GM18858 (cell line): Measurements from ENCODE around the gene PMAIP1.

Experiments
- ATAC-seq: cut with Tn5 transposase; IDR thresholded peaks from one replicate; pipeline ENCODE4 v1.9.1; 2021; ENCODE audit not compliant: unreplicated experiment

Gene PMAIP1

DNA sequence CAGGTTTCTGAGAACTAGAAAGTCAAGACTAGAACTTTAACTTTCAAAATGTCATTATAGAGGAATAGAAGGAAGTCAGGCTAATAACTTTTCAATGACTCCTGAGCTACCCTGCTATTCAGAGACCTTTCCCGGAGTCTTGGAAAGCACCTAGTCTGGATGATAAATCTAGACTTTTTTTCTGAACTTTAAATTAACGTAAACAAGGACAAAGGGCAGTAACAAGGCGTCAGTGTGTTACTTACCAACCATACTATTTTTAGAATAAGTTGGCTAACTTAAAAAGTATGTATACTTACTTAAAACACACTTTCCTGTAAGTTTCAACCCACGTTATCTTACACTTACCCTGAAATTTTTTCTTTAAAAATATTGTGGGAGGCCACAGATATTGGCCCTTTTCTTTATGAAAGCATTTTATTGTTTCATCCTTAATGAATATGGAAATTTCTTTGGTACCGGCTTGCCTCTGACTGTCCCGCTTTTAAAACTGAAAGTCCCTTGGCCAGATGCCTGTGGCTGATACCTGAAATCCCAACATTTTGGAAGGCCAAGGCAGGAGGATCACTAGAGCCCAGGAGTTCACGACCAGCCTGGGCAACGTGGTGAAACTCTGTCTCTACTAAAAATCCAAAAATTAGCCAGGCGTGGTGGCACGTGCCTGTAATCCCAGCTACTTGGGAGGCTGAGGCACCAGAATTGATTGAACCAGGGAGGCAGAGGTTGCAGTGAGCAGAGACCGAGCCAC, 9.7 kb downstream of the PMAIP1 start:
- ATAC-seq: no peak

DNA sequence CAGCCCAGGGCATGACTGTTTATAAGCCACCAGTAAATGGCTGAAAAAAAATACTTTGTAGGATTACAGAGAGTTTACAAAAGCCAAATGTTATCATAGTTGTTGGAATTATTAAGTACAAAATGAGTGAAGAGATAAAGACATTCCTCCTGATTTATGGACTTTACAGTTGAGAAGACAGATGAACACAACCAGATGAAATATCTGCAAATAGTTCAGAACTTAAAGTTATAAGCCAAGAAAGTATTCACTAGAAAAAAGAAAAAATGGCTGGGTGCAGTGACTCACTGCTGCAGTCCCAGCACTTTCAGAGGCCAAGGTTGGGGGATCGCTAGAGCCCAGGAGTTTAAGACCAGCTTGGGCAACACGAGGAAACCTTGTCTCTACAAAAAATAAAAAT, 11.2 kb downstream of the PMAIP1 start:
- ATAC-seq: no peak

DNA sequence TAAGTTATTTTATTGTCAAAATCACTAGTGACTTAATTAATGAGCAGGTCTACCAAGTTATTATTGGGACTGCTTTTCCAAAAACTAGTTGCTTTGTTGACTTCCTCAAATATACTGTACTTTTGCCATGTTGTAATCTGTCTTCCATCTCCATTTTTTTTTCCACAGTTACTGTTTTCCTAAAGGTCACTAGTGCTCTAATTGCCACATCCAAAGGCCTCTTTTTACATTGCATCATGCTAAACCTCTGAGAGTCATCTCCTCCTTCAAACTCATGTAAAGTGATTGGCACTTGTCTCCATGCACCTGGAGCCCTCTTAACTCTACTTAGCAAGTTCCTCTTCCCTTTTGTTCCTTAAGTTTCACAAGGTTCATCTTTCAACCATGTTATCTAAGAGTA, 11.8 kb downstream of the PMAIP1 start:
- no peak for ATAC-seq

DNA sequence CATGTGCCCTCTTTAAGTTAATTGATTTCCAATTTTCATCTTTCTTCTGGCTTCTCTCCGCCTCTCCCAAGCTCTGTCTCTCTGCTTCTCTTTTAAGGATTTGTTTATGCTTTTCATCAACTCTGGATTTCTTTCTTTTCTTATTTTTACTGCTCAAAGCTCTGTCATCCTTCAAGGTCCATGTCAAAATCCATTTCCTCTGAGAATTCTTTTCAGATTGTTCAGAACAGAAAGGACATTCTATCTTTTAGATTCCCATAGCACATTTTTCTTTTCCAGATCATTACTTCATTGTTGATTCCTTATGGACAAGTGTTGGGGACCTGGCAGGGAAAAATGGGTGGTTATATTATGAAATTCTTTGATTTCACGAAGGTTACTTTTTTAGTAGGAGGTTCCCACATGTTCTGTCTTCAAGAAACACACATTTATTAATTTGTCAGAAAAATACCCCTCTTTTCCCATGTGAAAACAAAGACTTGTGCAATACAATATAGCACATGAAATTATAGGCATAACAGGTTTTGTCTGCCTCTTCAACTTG, 12.3 kb downstream of the PMAIP1 start:
- ATAC-seq: no peak

DNA sequence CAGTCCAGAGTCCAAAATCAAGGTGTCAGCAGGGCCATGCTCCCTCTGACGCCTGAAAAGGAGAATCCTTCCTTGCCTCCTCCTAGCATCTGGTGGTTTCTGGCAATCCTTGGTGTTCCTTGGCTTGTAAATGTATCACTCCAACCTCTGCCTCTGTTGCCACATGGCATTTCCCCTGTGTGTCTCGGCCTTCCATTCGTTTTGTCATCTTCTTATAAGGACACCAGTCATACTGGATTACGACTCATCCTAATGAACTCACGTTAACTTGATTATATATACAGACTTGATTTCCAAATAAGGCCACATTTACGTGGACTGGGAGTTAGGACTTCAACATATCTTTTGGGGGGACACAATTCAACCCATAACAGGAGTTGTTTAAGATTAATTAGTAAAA, 15.8 kb downstream of the PMAIP1 start:
- no peak for ATAC-seq

DNA sequence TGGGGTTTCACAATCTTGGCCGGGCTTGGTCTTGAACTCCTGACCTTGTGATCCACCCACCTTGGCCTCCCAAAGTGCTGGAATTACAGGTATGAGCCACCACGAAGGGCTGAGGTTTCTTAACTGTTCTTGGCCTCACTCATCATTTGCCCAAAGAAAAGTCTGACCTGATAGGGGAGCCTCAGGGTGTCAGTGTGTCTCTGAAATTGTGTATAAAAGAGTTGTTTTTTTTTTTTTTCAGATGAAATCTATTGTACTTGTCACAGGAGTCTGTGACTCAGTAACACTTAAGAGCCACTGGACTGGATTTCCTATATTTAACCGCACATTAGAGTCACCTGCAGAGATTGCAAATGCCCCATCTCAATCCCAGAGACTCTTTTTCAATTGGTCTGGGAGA, 16.9 kb downstream of the PMAIP1 start:
- no peak for ATAC-seq

DNA sequence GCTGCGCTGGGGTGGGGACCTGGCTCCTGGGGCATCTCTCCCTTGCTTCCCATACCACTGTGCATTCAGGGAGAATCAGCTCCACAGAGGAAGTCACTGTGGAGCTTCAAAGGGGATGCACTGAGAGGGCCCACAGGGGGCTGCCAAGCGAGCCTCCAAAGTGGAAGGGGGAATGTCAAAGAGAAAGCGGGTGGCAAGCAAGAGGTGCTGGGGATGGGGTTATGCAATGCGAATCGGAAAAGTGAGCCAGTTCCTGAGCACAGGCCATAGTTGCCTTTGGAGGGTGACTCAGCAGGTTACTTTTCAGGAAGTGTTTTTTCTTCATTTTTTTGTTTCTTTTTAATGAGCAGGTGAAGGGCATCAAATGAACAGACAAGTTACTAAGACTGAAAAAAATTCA, 17.6 kb downstream of the PMAIP1 start:
- ATAC-seq: no peak

DNA sequence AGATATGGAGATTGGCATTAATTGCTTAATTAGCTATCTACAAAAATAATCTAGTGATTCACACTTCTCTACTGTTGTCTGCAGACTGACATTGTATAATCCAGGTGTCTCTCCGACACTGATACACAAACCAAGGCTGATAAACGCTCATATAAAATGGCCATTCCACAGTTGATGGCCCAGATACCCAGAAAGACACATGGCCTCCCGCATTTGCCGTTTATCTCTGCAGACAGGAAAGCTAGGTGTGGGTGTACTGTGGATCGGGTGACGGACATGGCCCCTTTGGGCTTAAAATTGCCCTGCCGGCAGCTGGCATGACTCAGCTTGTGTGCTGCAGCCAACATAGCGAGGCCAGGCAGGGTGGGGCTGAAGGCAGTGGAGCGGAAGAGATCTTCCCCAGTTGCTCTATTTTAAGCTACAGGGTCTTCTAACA, 18.5 kb downstream of the PMAIP1 start:
- peak; percentile 46 for ATAC-seq

DNA sequence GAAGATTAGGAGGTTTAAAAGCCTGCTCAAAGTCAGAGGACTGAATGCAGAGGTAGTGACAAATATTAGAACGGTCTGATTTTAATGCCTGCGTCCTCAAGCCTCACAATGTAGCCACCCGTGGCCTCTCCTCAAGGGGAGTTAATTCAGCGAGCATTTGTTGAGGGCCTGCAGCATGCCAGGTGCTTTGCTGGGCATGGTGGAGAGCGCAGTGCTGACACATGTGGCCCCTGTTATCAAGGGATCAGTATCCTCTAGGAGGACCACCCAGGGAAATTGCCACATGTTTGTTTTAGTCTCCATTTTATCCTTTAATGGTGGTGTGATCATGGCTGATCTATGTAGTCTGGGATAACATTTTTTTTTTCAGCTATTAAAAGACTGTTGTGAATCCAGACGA, 19.2 kb downstream of the PMAIP1 start:
- no peak for ATAC-seq

DNA sequence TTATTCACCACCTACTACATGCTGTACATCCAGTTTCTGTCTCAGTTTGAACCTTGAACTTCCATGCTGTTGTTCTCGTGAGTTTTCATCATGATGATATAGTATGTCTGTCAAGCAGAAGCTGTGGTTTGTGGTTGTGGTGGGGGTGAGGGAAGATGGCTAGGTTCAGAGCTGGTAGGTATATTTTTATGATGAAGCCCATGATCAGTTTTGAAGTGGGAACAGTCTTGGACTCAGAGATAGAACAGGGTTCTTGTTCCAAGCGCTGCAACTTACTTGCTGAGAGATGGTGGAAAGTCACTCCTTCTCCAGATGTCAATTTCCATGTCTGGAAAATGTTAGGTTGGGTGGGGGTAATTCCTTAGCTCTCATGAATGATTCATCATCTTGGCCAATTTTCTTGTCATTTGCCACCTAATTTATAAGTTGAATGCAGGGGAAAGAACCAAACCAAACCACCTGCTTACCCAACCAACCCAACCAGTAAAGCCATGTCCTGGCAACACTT, 21.6 kb downstream of the PMAIP1 start:
- ATAC-seq: peak; percentile 37

DNA sequence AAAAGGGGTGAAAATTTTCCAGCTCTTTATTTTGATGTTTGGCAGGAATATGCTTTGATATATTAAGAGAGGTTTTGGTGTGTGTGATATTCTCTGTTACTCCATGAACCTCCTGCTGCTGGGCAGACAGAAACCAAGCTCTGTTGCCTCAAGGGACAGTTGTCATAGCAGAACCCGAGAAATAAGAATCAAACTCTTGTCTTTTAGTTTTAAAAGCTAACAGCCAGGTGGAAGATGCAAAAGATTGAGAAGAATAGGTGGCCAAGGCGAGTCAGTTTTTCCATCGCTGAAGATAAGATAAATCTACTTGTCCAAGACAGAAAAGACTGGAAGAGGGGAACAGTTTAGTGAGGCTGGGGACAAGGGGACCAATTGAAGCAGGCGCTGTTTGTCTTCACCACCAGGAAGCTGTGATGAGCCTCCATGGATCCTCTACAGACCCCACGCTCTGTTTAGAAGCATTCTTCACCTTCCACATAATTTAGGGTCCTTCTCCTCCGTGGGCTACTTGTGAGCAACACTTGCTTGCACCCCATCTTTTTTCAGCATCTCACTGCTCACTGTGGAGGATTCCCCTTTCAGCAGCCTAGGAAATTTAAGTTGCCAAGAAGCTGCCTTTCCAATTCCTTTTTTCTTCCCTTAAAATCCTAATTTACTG, 23.9 kb downstream of the PMAIP1 start:
- peak; percentile 30 for ATAC-seq

DNA sequence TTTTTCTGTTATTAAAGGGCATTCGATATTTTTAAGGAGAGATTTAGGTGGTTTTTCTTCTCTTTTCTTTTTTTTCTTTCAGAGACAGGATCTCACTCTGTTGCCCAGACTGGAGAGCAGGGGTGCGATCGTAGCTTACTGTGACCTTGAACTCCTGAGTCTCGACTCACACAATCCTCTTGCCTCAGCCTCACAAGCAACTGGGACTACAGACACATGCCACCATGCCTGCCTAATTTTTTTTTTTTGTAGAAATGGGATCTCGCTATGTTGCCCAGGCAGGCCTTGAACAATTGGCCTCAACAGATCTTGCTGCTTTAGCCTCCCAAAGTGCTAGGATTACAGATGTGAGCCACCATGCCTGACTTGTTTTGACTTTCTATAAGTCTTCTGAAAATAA, 26.3 kb downstream of the PMAIP1 start:
- no peak for ATAC-seq

DNA sequence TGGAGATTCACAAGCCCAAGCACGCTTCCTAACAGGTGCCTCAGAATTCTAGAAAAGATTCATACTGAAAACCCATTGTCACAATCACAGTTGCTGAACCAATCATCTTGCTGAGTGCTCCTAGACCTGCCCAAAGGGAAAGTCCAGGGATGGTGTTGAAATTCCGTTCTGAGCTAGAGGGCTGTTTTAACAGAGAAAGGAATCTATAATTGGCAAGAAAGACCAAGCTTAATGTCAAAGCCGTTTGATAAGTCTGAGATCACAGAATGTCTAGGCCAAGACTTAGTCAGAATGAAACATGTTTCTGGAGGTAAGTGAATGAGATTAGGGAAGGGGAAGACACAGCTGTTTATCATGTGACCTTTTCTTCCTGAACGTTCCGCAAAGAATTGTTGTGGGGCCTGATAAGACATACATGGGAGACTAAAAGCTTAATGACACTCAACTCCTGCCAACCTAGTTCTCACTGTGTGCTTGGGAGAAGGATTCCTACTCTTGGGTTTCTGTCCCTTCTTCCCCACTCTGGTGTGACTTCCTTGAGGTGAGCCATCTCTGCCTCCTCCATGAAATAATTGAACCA, 27.5 kb downstream of the PMAIP1 start:
- peak; percentile 80 for ATAC-seq

DNA sequence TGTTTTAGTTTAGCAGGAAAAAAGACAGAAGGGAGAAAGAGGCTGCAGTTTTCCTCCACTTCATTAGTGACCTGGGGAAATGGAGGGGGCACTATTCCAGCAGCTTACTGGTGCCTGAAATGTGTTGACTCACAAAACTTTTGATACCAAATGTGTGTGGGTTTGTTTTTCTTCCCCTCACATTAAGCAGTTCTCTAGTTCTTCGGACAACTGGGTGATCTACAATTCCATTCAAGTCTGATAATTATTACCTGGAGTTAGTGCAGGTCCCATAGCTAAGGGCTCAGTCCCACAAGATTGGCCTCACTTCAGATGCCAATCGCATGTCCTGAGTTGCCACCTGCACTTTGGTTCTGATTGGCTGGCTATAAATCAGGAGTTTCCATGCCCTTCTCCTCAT, 28.4 kb downstream of the PMAIP1 start:
- no peak for ATAC-seq

DNA sequence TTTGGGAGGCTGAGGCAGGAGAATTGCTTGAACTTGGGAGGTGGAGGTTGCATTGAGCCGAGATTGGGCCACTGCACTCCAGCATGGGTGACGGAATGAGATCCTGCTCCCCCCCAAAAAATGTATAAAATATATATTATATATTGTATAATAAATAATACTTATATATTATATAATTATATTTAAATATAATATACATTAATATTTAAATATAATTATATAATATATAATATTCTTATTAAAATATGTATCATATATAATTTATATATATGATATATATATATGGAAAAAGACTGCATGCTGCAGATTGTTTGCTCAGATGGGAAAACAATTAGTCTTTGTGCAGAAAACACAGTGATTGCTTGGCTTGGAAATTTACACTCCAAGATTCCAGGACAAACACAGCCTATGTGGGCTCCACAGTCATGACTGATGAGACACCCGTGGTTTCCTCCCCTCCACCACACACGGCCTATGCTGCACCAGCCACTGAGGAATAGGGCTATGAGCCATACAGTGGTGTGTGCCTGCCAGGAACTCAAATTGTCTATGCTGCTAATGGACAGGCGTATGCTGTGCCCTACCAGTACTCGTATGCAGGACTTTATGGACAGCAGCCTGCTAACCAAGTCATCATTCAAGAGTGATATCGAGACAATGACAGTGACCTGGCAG, 30.0 kb downstream of the PMAIP1 start:
- no peak for ATAC-seq

DNA sequence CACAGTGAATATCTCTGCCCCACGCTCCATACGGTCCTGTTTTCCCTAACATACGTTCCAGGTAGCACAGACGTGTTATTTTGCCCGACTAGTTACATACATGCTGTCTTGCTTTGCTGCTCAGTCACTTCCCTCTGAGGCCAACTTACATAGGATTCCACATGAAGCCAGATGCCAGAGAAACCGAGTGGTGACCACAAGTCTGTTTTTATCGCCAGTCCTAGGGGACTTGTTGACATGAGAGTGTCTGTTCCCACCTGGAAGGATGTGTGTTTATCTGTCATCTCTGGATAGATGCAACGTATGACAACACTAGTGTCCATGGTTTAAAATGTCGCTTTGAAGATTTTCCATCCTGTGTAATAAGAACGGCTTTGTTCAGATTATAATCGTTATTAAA, 32.6 kb downstream of the PMAIP1 start:
- ATAC-seq: no peak

DNA sequence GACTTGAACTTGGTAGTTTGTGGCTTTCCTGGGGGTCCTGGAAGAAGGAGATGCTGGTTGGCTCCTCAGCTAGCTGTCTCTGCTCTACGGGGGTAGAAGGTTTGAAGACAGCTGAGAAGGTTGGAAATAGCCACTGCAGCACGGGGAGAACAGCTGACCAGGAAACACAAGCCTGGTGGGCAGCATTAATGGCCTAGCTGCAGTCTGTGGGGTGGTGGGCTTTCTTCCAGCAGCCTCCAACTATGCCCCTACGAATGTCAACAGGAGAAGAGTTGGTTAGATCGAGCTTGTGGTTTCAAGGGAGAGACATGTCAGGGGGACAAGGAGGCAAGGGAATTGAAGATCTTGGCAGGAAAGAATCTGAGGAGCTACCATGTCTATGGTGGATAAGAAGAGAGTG, 38.9 kb downstream of the PMAIP1 start:
- no peak for ATAC-seq

DNA sequence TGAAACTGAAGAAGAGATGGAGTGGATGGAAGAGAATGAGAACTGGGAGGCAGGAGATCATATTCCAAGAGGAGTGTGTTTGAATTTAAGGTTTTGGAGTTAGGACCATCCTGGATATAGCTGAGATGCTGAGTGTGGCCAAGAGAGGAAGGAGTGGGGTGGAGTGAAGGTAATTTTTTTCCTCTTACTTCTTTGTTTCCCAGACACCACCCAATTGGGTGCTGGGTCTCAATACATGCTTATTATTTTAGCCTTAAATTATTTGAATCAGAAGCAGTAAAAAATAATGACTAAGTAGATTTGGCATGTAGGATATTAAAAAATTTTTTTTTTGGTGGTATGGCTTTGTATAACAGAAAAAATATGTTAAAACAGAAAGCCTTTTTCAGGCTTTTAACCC, 39.3 kb downstream of the PMAIP1 start:
- no peak for ATAC-seq

DNA sequence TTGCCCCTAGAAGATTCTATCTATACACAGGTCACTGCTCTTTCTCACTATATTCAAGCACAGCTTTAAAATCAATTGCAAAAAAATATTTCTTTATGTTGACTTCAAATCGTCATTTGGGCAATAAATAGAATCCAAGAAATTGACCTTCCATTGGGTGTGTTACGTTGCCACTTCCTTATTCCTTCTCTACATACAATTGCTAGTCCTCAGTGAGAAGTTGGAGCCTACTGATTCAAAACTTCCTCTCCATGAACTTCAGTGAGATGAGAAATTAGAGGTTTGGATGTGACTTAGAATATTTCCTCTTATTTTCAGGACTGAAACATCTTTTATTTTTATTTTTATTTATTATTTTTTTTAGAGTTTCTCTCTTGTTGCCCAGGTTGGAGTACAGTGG, 40.3 kb downstream of the PMAIP1 start:
- ATAC-seq: no peak

DNA sequence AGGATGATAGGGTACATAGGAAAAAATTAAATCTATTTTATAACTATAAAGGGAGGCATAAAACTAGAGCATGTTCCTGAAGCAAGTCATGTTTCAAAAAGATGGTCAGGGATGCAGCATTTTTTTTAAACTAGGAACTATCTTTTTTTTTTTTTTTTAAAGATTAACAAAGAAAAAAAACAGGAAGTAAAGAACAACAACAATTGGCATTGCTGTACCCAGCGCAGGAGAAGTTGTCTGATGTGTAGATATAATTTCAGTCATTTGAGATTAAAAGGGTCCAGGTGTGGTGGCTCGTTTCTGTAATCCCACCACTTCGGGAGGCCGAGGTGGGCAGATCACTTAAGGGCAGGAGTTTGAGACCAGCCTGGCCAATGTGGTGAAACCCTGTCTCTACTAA, 41.5 kb downstream of the PMAIP1 start:
- ATAC-seq: no peak

DNA sequence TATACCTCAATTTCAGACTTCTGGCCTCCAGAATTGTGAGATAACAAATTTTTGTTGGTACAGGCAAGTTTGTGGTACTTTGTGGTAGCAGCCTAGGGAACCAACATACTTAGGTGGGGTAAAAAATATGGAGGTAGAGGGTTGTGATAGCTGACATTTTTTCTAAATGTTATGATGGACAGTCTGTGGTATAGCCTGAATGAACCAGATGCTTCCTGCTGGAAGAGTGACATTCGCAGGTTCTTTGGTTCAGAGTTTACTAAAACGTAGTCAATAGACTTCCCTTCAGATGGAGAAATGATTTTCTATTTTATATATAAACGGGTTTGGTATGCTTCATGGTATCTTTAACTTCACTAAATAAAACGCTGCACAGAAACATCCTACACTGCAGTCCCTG, 42.8 kb downstream of the PMAIP1 start:
- ATAC-seq: no peak
